PC-3 (cell line): ENCODE results near the gene SEC23A.
"Not testable (repeated sequence)": the region's sequence is repeated elsewhere in the genome, so short reads cannot be mapped to it uniquely, and the experiment has no call there.

Experiments used
- CTCF ChIP-seq: fragments of 300-600 bp; sonication (generic); conservative IDR thresholded peaks from 2 replicates; pipeline ENCODE4 v1.5.1; 2017; ENCODE audit warnings: antibody characterized with exemption, low read depth, mild to moderate bottlenecking, low read length
- EZH2 ChIP-seq: fragments of 300-600 bp; sonication (generic); IDR thresholded peaks from one replicate; pipeline ENCODE4 v1.6.1; 2017; ENCODE audit warnings: antibody characterized with exemption, mild to moderate bottlenecking, low read length; ENCODE audit not compliant: unreplicated experiment

- TF ChIP-seq CTCF, EZH2: not testable (repeated sequence)
Measured at GRCh38 chr14:39099215-39099614, 3.8 kb downstream of the SEC23A start.
